ENCODE measurements around the gene MRPL32.
A peak's percentile ranks its signal among the peaks of the same experiment; 100 is the strongest.

MRPL32 gene

GRCh38 chr7:42928754-42929153, 3.4 kb upstream of the MRPL32 start:
- DNase-seq: no peak

GRCh38 chr7:42929449-42929848, 2.7 kb upstream of the MRPL32 start:
- DNase-seq: no peak

GRCh38 chr7:42930889-42931288, 1.3 kb upstream of the MRPL32 start:
- no peak for DNase-seq

- no peak for DNase-seq
Measured at GRCh38 chr7:42931447-42931833, 736 bp upstream of the MRPL32 start.

- DNase-seq: peak in 1 of 2 experiments; percentile 19
Measured at GRCh38 chr7:42932811-42933591, 825 bp downstream of the MRPL32 start.

GRCh38 chr7:42934291-42934690, 2.1 kb downstream of the MRPL32 start:
- DNase-seq: no peak

GRCh38 chr7:42935861-42936260, 3.7 kb downstream of the MRPL32 start:
- no peak for DNase-seq

GRCh38 chr7:42939457-42940240, 7.5 kb downstream of the MRPL32 start:
- DNase-seq: no peak

GRCh38 chr7:42940985-42941847, 9.0 kb downstream of the MRPL32 start:
- DNase-seq: peak; percentile 18 to 40

GRCh38 chr7:42945821-42946626, 13.8 kb downstream of the MRPL32 start:
- no peak for DNase-seq

GRCh38 chr7:42946627-42946950, 14.4 kb downstream of the MRPL32 start:
- DNase-seq: no peak

GRCh38 chr7:42947521-42947920, 15.3 kb downstream of the MRPL32 start:
- no peak for DNase-seq

GRCh38 chr7:42950417-42950816, 18.2 kb downstream of the MRPL32 start:
- no peak for DNase-seq

- no peak for DNase-seq
Measured at GRCh38 chr7:42952328-42952727, 20.2 kb downstream of the MRPL32 start.

- no peak for DNase-seq
Measured at GRCh38 chr7:42953994-42954393, 21.8 kb downstream of the MRPL32 start.

- DNase-seq: no peak
Measured at GRCh38 chr7:42956062-42956461, 23.9 kb downstream of the MRPL32 start.

- no peak for DNase-seq
Measured at GRCh38 chr7:42959549-42959948, 27.4 kb downstream of the MRPL32 start.

GRCh38 chr7:42960762-42961161, 28.6 kb downstream of the MRPL32 start:
- DNase-seq: no peak

GRCh38 chr7:42961170-42961569, 29.0 kb downstream of the MRPL32 start:
- no peak for DNase-seq

- no peak for DNase-seq
Measured at GRCh38 chr7:42964293-42964692, 32.1 kb downstream of the MRPL32 start.

- DNase-seq: no peak
Measured at GRCh38 chr7:42964849-42965805, 33.0 kb downstream of the MRPL32 start.
